ENCODE data around the gene LMBRD2. TPM values are rescaled to one million over a fixed set of nuclear protein-coding genes. Genes with fewer than 3 reads are reported as not detected.

LMBRD2 gene
- total and polyA plus RNA-seq, 2 of the 8 experiments (the other 6 are each of a cell fraction or from before 2014, with no cell fraction given) = 1.1 to 4.1 TPM

DNA sequence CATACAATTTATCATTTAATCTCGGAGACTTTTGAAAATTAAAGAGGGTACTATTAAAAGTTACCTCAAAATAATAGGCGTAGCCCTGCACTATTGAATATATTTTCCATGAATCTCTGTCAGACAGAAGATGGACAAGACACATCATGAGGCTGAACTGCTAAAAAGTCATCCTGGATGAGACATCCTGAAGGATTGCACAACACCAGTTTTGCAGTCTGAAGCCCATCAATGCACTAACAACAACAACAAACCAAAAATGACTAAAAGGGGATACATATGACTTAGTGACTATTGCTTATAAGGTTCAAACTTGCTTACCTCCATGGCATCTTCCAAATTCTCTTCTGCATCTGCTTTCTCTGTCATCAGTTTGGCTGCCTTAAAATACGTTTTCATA lies 15.7 kb downstream of the LMBRD2 start (continued):
- no peak for TF ChIP-seq CHD7 (IDR thresholded peaks at IDR 0.05; ENCODE audit: insufficient replicate concordance, low read length)
- TF ChIP-seq MAFK (IDR thresholded peaks at IDR 0.05; ENCODE audit: low read depth, low read length) = no peak
- TF ChIP-seq SIX5 (IDR thresholded peaks at IDR 0.05; ENCODE audit: low read depth, low read length) = no peak
- no peak for TF ChIP-seq POU5F1 (IDR thresholded peaks at IDR 0.05; ENCODE audit: low read depth, low read length)

All from H1 (cell line).